Activated naive CD4-positive, alpha-beta T cell treated with anti-CD3 and anti-CD28 coated beads for 36 hours (primary cell): ENCODE data around the gene LTB. TPM values are rescaled to one million over a fixed set of nuclear protein-coding genes. Genes with fewer than 3 reads are reported as not detected.

Experiments
- CTCF ChIA-PET: fragments of 350-600 bp; sonication (Branson Sonifier 250); formaldehyde crosslinking; loops from one replicate; lab custom pipeline; 2021; ENCODE audit warnings: antibody characterized with exemption; lab: Charles Lee
- DNase-seq: peaks from one replicate; pipeline ENCODE4 v3.0.0-alpha.2; 2020
- H3K27ac Mint-ChIP-seq: one replicate; pipeline ENCODE4 v1.8.0; 2021; ENCODE audit warnings: mild to moderate bottlenecking, mixed read lengths
- H3K27me3 Mint-ChIP-seq: one replicate; pipeline ENCODE4 v1.8.0; 2021; ENCODE audit warnings: low read depth, mixed read lengths
- H3K36me3 Mint-ChIP-seq: one replicate; pipeline ENCODE4 v1.8.0; 2021; ENCODE audit warnings: low read depth, mixed read lengths
- H3K4me1 Mint-ChIP-seq: one replicate; pipeline ENCODE4 v1.8.0; 2021; ENCODE audit warnings: low read depth, mixed read lengths
- H3K4me3 Mint-ChIP-seq: one replicate; pipeline ENCODE4 v1.8.0; 2021; ENCODE audit warnings: mild to moderate bottlenecking, moderate library complexity, mixed read lengths
- H3K9me3 Mint-ChIP-seq: one replicate; pipeline ENCODE4 v1.8.0; 2021; ENCODE audit warnings: mixed read lengths
- intact Hi-C: fragments of 100-400 bp; cut with micrococcal nuclease; formaldehyde crosslinking; loops from one replicate; pipeline ENCODE4 v1.15.1; 2023
- total RNA-seq, 2 experiments: library from RNA; stranded (reverse); gene quantifications; one replicate each; pipeline ENCODE4 v1.2.3, GENCODE V29; 2021

LTB gene
- total RNA-seq, 2 experiments from 2014 or later: 50.5 to 52.3 TPM

- CTCF ChIA-PET: interaction anchor here (15.3 to 22.5 kb wide), 2 partner anchors 38 to 54 kb away, joined by 442 to 604 read pairs; partner anchors contain the start of genes LST1, LTB, NCR3 and TNF
- Mint-ChIP-seq H3K9me3 (no peaks in the 10 kb centered on the region), H3K27me3 (no peaks in the 10 kb centered on the region), H3K4me1 (peaks cover 38% of the 10 kb centered on the region), H3K36me3 (peaks cover 29% of the 10 kb centered on the region), H3K27ac (peak overlapping the region; percentile 99), H3K4me3 (no peak overlapping the region)
- intact Hi-C loops: loop anchor here (5.0 to 10.0 kb wide), 2 partner anchors 651 to 926 kb away; partner anchors contain the start of genes GPSM3, MRPS18B, PBX2 and PPP1R10
- no peak for DNase-seq
Observed at GRCh38 chr6:31543639-31544038, 38.6 kb downstream of the LTB start.

DNA sequence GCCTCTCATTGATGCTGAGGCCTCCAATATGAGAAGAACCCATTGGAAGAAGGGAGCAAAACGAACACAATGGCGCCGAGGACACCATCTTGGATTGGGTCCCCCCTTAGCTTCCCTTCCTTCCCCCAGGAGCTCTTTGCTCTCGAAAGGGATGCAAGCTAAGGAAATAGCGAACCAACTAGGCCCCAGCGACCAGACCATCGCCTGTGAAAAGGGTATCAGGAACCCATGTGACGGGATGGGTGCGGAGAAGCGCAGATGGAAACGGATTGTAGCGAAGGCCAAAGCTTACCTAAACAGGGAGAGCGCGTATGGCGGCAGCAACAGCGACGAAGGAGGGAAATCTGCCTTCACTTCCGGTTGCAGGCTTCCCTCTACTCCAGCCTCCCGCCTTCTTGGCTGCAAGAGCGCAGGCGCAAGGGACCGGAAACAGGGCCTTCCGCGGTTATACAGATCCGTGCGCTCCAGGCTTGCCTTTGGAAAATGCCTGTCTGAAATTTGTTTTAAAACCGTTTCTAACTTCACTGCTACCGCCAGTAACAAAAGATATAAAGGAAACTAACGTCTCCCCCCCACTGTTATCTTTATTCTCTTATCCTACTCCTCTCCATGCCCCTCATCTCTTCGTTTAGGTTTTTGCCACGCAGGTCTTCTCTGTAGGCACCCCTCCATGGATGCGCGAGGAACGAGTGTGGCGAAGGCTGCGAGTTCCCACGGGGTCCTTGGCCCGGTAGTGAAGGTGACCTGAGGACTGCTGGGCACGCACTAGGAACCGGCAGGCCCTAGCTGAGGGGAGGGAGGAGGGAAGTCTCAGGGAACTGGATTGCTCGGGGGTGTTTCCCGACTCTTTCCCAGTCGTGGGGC lies 40.3 kb downstream of the LTB start, which contains the start of gene DDX39B:
Gene DDX39B (minus strand): TSS at position 346 of the 864 bp plus-strand sequence. CDS start 1,471 bp downstream, outside the sequence.
- peaks cover 40% of the 10 kb centered on the region for H3K4me1 Mint-ChIP-seq
- H3K9me3 Mint-ChIP-seq: no peaks in the 10 kb centered on the region
- intact Hi-C loops: loop anchor here (1.0 to 10.0 kb wide), 7 partner anchors 45 to 925 kb away; partner anchors contain the start of genes BAG6, GPSM3, MRPS18B and PBX2
- H3K4me3 Mint-ChIP-seq: peak within 1 kb of the TSS; percentile 93
- H3K36me3 Mint-ChIP-seq: peaks cover 38% of the 10 kb centered on the region
- H3K27me3 Mint-ChIP-seq: no peaks in the 10 kb centered on the region
- peak; percentile 95 for DNase-seq
- H3K27ac Mint-ChIP-seq: peak within 1 kb of the TSS; percentile 99
- CTCF ChIA-PET: interaction anchor here (0.6 to 22.5 kb wide), 11 partner anchors 9 to 843 kb away, joined by 3 to 604 read pairs (median 3); partner anchors contain the start of genes LST1, LTB, NCR3 and TNF

- H3K36me3 Mint-ChIP-seq: peaks cover 45% of the 10 kb centered on the region
- H3K4me1 Mint-ChIP-seq: peaks cover 41% of the 10 kb centered on the region
- DNase-seq: peak; percentile 77
- CTCF ChIA-PET: interaction anchor here (0.6 to 22.5 kb wide), 12 partner anchors 10 to 842 kb away, joined by 3 to 604 read pairs (median 4); partner anchors contain the start of genes LST1, LTB, NCR3 and TNF
- peak overlapping the region; percentile 99 for H3K27ac Mint-ChIP-seq
- H3K4me3 Mint-ChIP-seq: peak overlapping the region; percentile 93
- no peaks in the 10 kb centered on the region for H3K27me3 Mint-ChIP-seq
- intact Hi-C loops: loop anchor here (1.0 to 10.0 kb wide), 4 partner anchors 47 to 924 kb away; partner anchors contain the start of genes GPSM3, MRPS18B, PBX2 and PPP1R10
- no peaks in the 10 kb centered on the region for H3K9me3 Mint-ChIP-seq
Observed at GRCh38 chr6:31541059-31541657, 41.1 kb downstream of the LTB start.

DNA sequence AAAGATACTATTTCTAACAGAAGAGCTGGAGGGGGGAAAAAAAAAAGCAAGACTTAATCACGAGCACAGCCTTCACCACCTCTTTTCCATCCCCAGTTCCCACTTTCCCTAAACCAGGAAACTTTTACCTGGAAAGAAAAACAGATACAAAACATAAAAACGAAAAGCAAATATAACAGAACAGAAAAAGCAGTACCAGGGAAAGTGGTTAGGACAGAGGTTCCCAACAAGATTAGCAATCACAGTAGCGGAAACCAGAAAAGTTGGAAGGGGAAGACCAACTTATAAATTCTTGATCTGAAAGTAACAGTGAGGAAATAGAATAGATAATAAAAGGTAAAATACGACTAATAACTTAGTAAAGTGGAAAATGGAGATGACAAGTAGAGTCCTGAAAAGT lies 41.6 kb downstream of the LTB start:
- CTCF ChIA-PET: interaction anchor here (0.7 to 22.5 kb wide), 9 partner anchors 10 to 143 kb away, joined by 3 to 604 read pairs (median 4); partner anchors contain the start of genes LST1, LTB, NCR3 and TNF
- H3K27ac Mint-ChIP-seq: peak overlapping the region; percentile 99
- no peaks in the 10 kb centered on the region for H3K9me3 Mint-ChIP-seq
- intact Hi-C loops: loop anchor here (1.0 to 10.0 kb wide), 4 partner anchors 46 to 923 kb away; partner anchors contain the start of genes GPSM3, MRPS18B, PBX2 and PPP1R10
- no peak for DNase-seq
- peaks cover 46% of the 10 kb centered on the region for H3K4me1 Mint-ChIP-seq
- peak overlapping the region; percentile 93 for H3K4me3 Mint-ChIP-seq
- no peaks in the 10 kb centered on the region for H3K27me3 Mint-ChIP-seq
- peaks cover 51% of the 10 kb centered on the region for H3K36me3 Mint-ChIP-seq

GRCh38 chr6:31538805-31539400 lies 43.3 kb downstream of the LTB start:
- H3K36me3 Mint-ChIP-seq: peaks cover 66% of the 10 kb centered on the region
- no peaks in the 10 kb centered on the region for H3K9me3 Mint-ChIP-seq
- intact Hi-C loops: no loop called here
- H3K27ac Mint-ChIP-seq: peak overlapping the region; percentile 99
- peak overlapping the region; percentile 93 for H3K4me3 Mint-ChIP-seq
- H3K4me1 Mint-ChIP-seq: peaks cover 56% of the 10 kb centered on the region
- H3K27me3 Mint-ChIP-seq: no peaks in the 10 kb centered on the region
- CTCF ChIA-PET: interaction anchor here (1.0 to 1.4 kb wide), 4 partner anchors 40 to 60 kb away, joined by 3 to 7 read pairs (median 5); no protein-coding TSS in a partner anchor
- DNase-seq: no peak

GRCh38 chr6:31535538-31536324 lies 46.5 kb downstream of the LTB start:
- Mint-ChIP-seq H3K36me3 (peaks cover 82% of the 10 kb centered on the region), H3K9me3 (no peaks in the 10 kb centered on the region), H3K4me1 (peaks cover 65% of the 10 kb centered on the region), H3K27ac (no peak overlapping the region), H3K4me3 (no peak overlapping the region), H3K27me3 (no peaks in the 10 kb centered on the region)
- intact Hi-C loops: no loop called here
- no peak for DNase-seq
- CTCF ChIA-PET: interaction anchor here (0.7 to 1.6 kb wide), 3 partner anchors 41 to 63 kb away, joined by 3 to 5 read pairs (median 5); no protein-coding TSS in a partner anchor

GRCh38 chr6:31534521-31535040 lies 47.6 kb downstream of the LTB start:
- H3K27ac Mint-ChIP-seq: no peak overlapping the region
- H3K4me1 Mint-ChIP-seq: peaks cover 58% of the 10 kb centered on the region
- intact Hi-C loops: no loop called here
- no peaks in the 10 kb centered on the region for H3K27me3 Mint-ChIP-seq
- no peak for DNase-seq
- H3K4me3 Mint-ChIP-seq: no peak overlapping the region
- CTCF ChIA-PET: interaction anchor here (1.6 kb wide), 1 partner anchor 62 kb away, joined by 5 read pairs; no protein-coding TSS in a partner anchor
- H3K9me3 Mint-ChIP-seq: no peaks in the 10 kb centered on the region
- H3K36me3 Mint-ChIP-seq: peaks cover 80% of the 10 kb centered on the region

GRCh38 chr6:31534011-31534410 lies 48.2 kb downstream of the LTB start:
- Mint-ChIP-seq H3K9me3 (no peaks in the 10 kb centered on the region), H3K27me3 (no peaks in the 10 kb centered on the region), H3K4me3 (no peak overlapping the region), H3K36me3 (peaks cover 75% of the 10 kb centered on the region), H3K27ac (peak overlapping the region; percentile 47), H3K4me1 (peaks cover 52% of the 10 kb centered on the region)
- no peak for DNase-seq
- CTCF ChIA-PET: no interaction called here
- intact Hi-C loops: no loop called here

DNA sequence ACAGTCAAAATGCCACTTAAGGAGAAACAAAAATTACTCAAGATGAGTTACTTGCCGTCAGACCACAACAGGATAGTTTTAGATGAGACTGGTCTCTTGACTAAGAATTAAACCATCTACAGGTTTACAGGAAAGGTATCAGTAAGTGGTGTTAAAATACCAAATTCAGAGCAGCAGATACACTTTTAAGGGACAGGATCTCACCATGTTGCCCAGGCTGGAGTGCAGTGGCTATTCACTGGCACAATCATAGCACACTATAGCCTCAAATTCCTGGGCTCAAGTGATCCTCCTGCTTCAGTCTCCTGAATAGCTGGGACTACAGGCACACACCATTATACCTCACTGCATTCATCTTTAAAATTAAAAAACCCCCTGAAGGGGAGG lies 48.8 kb downstream of the LTB start:
- Mint-ChIP-seq H3K9me3 (no peaks in the 10 kb centered on the region), H3K4me1 (peaks cover 46% of the 10 kb centered on the region), H3K27me3 (no peaks in the 10 kb centered on the region), H3K36me3 (peaks cover 71% of the 10 kb centered on the region), H3K4me3 (no peak overlapping the region), H3K27ac (peak overlapping the region; percentile 21)
- intact Hi-C loops: no loop called here
- CTCF ChIA-PET: no interaction called here
- DNase-seq: no peak

DNA sequence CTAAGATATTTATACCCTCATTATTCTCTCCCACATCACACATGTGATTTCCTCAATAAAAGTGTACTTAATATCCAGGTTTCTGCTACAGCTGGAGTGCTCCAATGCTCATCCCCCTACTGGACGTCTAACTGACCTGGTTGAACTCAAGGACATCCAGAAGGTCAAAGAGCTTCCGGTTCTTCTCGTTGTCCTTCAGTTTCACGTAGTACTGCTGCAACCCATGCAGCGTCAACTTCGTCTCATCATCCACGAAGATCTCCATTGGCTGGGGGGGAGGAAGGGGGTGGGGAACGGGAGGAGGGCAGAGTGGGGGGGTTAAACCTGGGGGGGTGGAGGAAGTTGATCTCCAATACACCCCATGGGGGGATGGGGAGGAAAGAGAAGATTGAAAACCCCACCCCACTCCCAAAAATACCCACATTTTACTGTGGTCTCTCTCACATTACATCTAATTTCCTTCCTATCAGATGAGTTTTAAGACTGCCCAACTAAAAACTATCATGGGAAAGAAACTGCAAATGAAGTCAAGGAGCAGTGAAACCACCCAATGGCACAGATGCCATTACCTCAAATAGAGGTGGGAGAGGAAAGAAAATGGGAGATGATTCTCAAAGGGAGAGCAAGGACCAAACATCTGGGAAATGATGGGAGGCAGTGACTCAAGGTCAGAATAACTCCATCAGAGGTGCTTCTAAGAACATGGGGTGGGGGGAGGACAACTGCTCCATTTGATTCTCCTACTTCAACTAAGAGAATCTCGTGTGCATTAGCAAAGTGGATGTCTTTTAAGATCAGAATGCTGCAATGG lies 49.4 kb downstream of the LTB start:
- CTCF ChIA-PET: interaction anchor here (1.1 to 2.1 kb wide), 2 partner anchors 16 to 64 kb away, joined by 3 to 4 read pairs; no protein-coding TSS in a partner anchor
- Mint-ChIP-seq H3K4me3 (no peak overlapping the region), H3K27me3 (no peaks in the 10 kb centered on the region), H3K36me3 (peaks cover 67% of the 10 kb centered on the region), H3K4me1 (peaks cover 42% of the 10 kb centered on the region), H3K9me3 (no peaks in the 10 kb centered on the region), H3K27ac (peak overlapping the region; percentile 21)
- intact Hi-C loops: no loop called here
- DNase-seq: no peak
